Activated effector memory CD4-positive, alpha-beta T cell treated with anti-CD3 and anti-CD28 coated beads, Interleukin-2, amount 50 U/mL, for 16 hours (primary cell): ENCODE results near the gene TSPO2.
A peak's percentile ranks its signal among the peaks of the same experiment; 100 is the strongest.

Experiments
- DNase-seq: peaks from one replicate; pipeline ENCODE4 v3.0.0-alpha.2; 2020

TSPO2 gene

GRCh38 chr6:41078101-41078500, 35.8 kb downstream of the TSPO2 start:
- no peak for DNase-seq

GRCh38 chr6:41079080-41079479, 36.8 kb downstream of the TSPO2 start:
- no peak for DNase-seq

GRCh38 chr6:41080621-41081020, 38.4 kb downstream of the TSPO2 start:
- DNase-seq = peak; percentile 71

- DNase-seq = no peak
These were observed 40.8 kb downstream of the TSPO2 start for GRCh38 chr6:41083072-41083471.

- DNase-seq = no peak
These were observed 42.9 kb downstream of the TSPO2 start for GRCh38 chr6:41085182-41085581.

GRCh38 chr6:41088451-41088850, 46.2 kb downstream of the TSPO2 start:
- DNase-seq = no peak

- DNase-seq = no peak
These were observed 48.8 kb downstream of the TSPO2 start for GRCh38 chr6:41090841-41091761.

GRCh38 chr6:41092421-41093140, 50.3 kb downstream of the TSPO2 start:
- no peak for DNase-seq

- no peak for DNase-seq
These were observed 51.5 kb downstream of the TSPO2 start for GRCh38 chr6:41093729-41094128.
